Keratinocyte (primary cell): ENCODE data around the gene SLC66A2. TPM values are rescaled to one million over a fixed set of nuclear protein-coding genes. Genes with fewer than 3 reads are reported as not detected.

Source experiments
- DNase-seq: peaks from one replicate; pipeline ENCODE4 v3.0.0-alpha.2; 2011; ENCODE audit warnings: low read depth, missing footprints, low spot score
- FAIRE-seq: peaks from 2 replicates; lab custom pipeline; 2011; peaks lifted over from hg19 to GRCh38; lab: Jason Lieb, UNC
- H2AFZ ChIP-seq: 2 replicates; pipeline ENCODE4 v1.6.0; 2012; ENCODE audit warnings: low read length, control low read depth, inconsistent platforms; ENCODE audit not compliant: control insufficient read depth
- H3K27ac ChIP-seq: 2 replicates; pipeline ENCODE4 v1.5.1; 2011; ENCODE audit warnings: low read length; ENCODE audit not compliant: control insufficient read depth, insufficient read depth
- H3K27me3 ChIP-seq: 3 replicates; pipeline ENCODE4 v1.6.0; 2011; ENCODE audit warnings: low read length; ENCODE audit not compliant: control insufficient read depth, insufficient read depth; ENCODE audit errors: extremely low read depth
- H3K36me3 ChIP-seq, 2 experiments: 2 replicates in 1 of 2; 3 replicates in 1 of 2; pipeline ENCODE4 v1.5.1; 2011; ENCODE audit warnings: low read length in 2 of 2, mild to moderate bottlenecking in 1 of 2; ENCODE audit not compliant: control insufficient read depth in 2 of 2, insufficient read depth in 2 of 2; ENCODE audit errors: extremely low read depth in 1 of 2
- H3K4me1 ChIP-seq: 3 replicates; pipeline ENCODE4 v1.5.1; 2011; ENCODE audit warnings: low read length; ENCODE audit not compliant: control insufficient read depth, insufficient read depth; ENCODE audit errors: extremely low read depth
- H3K4me2 ChIP-seq: 3 replicates; pipeline ENCODE4 v1.6.0; 2011; ENCODE audit warnings: low read depth, low read length; ENCODE audit not compliant: control insufficient read depth, insufficient read depth; ENCODE audit errors: extremely low read depth
- H3K4me3 ChIP-seq, 3 experiments: fragments of 200-600 bp in 1 of 3; sonication (generic) in 1 of 3; 2 replicates in 2 of 3; 3 replicates in 1 of 3; pipeline ENCODE4 v1.5.1; 2011 to 2016; ENCODE audit warnings: low read length in 3 of 3, mild to moderate bottlenecking in 3 of 3, control low read depth in 2 of 3, inconsistent platforms in 1 of 3, low read depth in 1 of 3, mixed read lengths in 1 of 3, mixed run types in 1 of 3, moderate library complexity in 1 of 3; ENCODE audit not compliant: control insufficient read depth in 2 of 3, insufficient read depth in 2 of 3; ENCODE audit errors: extremely low read depth in 1 of 3
- H3K79me2 ChIP-seq: 2 replicates; pipeline ENCODE4 v1.6.0; 2012; ENCODE audit warnings: low read length; ENCODE audit not compliant: control insufficient read depth, insufficient read depth
- H3K9ac ChIP-seq: 3 replicates; pipeline ENCODE4 v1.6.0; 2011; ENCODE audit warnings: low read length; ENCODE audit not compliant: control insufficient read depth, insufficient read depth; ENCODE audit errors: extremely low read depth
- H3K9me1 ChIP-seq: 3 replicates; pipeline ENCODE4 v1.6.0; 2011; ENCODE audit warnings: low read length; ENCODE audit not compliant: control insufficient read depth, insufficient read depth; ENCODE audit errors: extremely low read depth
- H3K9me3 ChIP-seq: 2 replicates; pipeline ENCODE4 v1.5.1; 2012; ENCODE audit warnings: low read depth, low read length; ENCODE audit not compliant: control insufficient read depth
- H4K20me1 ChIP-seq: 3 replicates; pipeline ENCODE4 v1.6.0; 2011; ENCODE audit warnings: low read length; ENCODE audit not compliant: control insufficient read depth, insufficient read depth; ENCODE audit errors: extremely low read depth
- EZH2 ChIP-seq: IDR thresholded peaks from one replicate; pipeline ENCODE4 v1.6.1; 2012; ENCODE audit warnings: inconsistent platforms, mild to moderate bottlenecking, low read length, moderate library complexity
- dilution Hi-C: fragments of 300-500 bp; cut with MboI; formaldehyde crosslinking; loops from one replicate; pipeline ENCODE4 v1.7.0; 2020; ENCODE audit warnings: low sequenced_read_pairs; ENCODE audit not compliant: extremely low pct_ligation_motif_present
- polyA plus RNA-seq, 5 experiments: library from polyadenylated mRNA; depleted of rRNA in 3 of 5; stranded (reverse) in 3 of 5; stranded (forward) in 1 of 5; unstranded in 1 of 5; fragments of >200 nt; gene quantifications; 1 replicate in 1 of 5; 2 replicates in 3 of 5; 3 replicates in 1 of 5; pipeline versions ENCODE4 v1.2.1 to v1.2.3, GENCODE V29; 2011 to 2012; ENCODE audit warnings: missing spikeins in 2 of 5, low read depth in 1 of 5, low replicate concordance in 1 of 5
- TF ChIP-seq, protein P1 (sequence below), 3 experiments: IDR thresholded peaks in 1 of 3; conservative IDR thresholded peaks in 1 of 3; optimal IDR thresholded peaks in 1 of 3; 2 replicates in 2 of 3; 3 replicates in 1 of 3; pipeline versions ENCODE3 to v1.5.1; 2011; ENCODE audit warnings: low read length in 3 of 3, mild to moderate bottlenecking in 3 of 3, moderate library complexity in 2 of 3, control low read depth in 1 of 3, inconsistent platforms in 1 of 3; ENCODE audit not compliant: insufficient read depth in 2 of 3; ENCODE audit errors: extremely low read depth in 1 of 3

The SLC66A2 gene
- polyA plus RNA-seq, 1 donor (not counting 4 experiments of a cell fraction or from before 2014, with no cell fraction given): 16.3 TPM

DNA sequence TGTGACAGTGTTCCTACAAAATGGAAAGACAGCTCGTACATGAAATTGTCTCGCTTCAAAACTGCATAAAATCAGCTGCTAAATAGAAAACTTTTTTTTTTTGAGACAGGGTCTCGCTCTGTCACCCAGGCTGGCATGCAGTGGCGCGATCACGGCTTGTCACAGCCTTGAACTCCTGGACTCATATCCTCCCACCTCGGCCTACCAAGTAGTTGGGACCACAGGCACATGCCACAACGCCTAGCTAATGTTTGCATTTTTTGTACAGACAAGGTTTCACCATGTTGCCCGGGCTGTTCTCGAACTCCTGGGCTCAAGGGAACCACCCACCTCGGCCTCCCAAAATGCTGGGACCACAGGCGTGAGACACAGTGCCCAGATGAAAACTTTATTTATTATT, 33.7 kb upstream of the SLC66A2 start:
- DNase-seq: no peak
- Histone ChIP-seq H2AFZ (no peak overlapping the region), H3K36me3 (peaks cover 2 to 6% of the 10 kb centered on the region in 2 experiments), H4K20me1 (peaks cover 34% of the 10 kb centered on the region), H3K4me1 (peaks cover 13% of the 10 kb centered on the region), H3K9ac (no peak overlapping the region), H3K4me2 (no peak overlapping the region), H3K27me3 (no peaks in the 10 kb centered on the region), H3K4me3 (no peak overlapping the region), H3K27ac (no peak overlapping the region), H3K9me1 (peaks cover 3% of the 10 kb centered on the region), H3K9me3 (no peaks in the 10 kb centered on the region), H3K79me2 (peaks cover 81% of the 10 kb centered on the region)
- TF ChIP-seq, protein P1, sequence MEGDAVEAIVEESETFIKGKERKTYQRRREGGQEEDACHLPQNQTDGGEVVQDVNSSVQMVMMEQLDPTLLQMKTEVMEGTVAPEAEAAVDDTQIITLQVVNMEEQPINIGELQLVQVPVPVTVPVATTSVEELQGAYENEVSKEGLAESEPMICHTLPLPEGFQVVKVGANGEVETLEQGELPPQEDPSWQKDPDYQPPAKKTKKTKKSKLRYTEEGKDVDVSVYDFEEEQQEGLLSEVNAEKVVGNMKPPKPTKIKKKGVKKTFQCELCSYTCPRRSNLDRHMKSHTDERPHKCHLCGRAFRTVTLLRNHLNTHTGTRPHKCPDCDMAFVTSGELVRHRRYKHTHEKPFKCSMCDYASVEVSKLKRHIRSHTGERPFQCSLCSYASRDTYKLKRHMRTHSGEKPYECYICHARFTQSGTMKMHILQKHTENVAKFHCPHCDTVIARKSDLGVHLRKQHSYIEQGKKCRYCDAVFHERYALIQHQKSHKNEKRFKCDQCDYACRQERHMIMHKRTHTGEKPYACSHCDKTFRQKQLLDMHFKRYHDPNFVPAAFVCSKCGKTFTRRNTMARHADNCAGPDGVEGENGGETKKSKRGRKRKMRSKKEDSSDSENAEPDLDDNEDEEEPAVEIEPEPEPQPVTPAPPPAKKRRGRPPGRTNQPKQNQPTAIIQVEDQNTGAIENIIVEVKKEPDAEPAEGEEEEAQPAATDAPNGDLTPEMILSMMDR (optimal IDR thresholded peaks at IDR 0.05 in 1 of 3, IDR thresholded peaks at IDR 0.05 in 1 of 3, conservative IDR thresholded peaks at IDR 0.05 in 1 of 3; ENCODE audit: extremely low read depth in 1 of 3, insufficient read depth in 2 of 3, low read length in 3 of 3): no peak
- TF ChIP-seq EZH2: no peak
- no peak for FAIRE-seq
- dilution Hi-C loops: no loop called here

DNA sequence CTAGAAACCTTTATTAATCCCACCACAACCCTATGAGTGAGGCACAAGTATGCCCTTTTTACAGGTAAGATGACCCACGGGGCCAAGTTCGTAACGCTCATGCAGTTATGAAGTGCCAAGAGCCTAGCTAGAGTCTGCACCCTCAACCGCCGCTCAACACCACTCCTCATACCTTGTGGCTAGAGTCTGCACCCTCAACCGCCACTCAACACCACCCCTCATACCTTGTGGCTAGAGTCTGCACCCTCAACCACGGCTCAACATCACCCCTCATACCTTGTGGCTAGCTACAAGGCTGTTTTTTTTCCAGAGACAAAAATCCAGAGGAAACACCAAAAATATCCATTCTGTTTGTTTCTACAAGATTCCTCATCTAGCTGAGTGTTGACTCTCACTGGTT, 32.3 kb upstream of the SLC66A2 start:
- H3K9ac ChIP-seq: no peak overlapping the region
- DNase-seq (no peak), FAIRE-seq (no peak)
- dilution Hi-C loops: no loop called here
- peaks cover 95% of the 10 kb centered on the region for H3K79me2 ChIP-seq
- no peak overlapping the region for H3K4me2 ChIP-seq
- no peaks in the 10 kb centered on the region for H3K27me3 ChIP-seq
- peaks cover 2 to 9% of the 10 kb centered on the region in 2 experiments for H3K36me3 ChIP-seq
- TF ChIP-seq EZH2: no peak
- TF ChIP-seq, protein P1 (optimal IDR thresholded peaks at IDR 0.05 in 1 of 3, IDR thresholded peaks at IDR 0.05 in 1 of 3, conservative IDR thresholded peaks at IDR 0.05 in 1 of 3; ENCODE audit: extremely low read depth in 1 of 3, insufficient read depth in 2 of 3, low read length in 3 of 3): no peak
- H3K27ac ChIP-seq: no peak overlapping the region
- H3K9me3 ChIP-seq: no peaks in the 10 kb centered on the region
- H3K4me3 ChIP-seq: no peak overlapping the region
- peaks cover 44% of the 10 kb centered on the region for H4K20me1 ChIP-seq
- peaks cover 3% of the 10 kb centered on the region for H3K9me1 ChIP-seq
- no peak overlapping the region for H2AFZ ChIP-seq
- peaks cover 13% of the 10 kb centered on the region for H3K4me1 ChIP-seq
